GM23248 (cell line): Measurements from ENCODE around the gene GPN2.

Experiments used
- EZH2 ChIP-seq: fragments of 200-600 bp; sonication (generic); IDR thresholded peaks from 2 replicates; pipeline ENCODE4 v1.6.1; 2018; ENCODE audit warnings: antibody characterized with exemption, mild to moderate bottlenecking; ENCODE audit not compliant: insufficient read depth, poor library complexity, severe bottlenecking
- EZH2phosphoT487 ChIP-seq: fragments of 200-600 bp; sonication (generic); IDR thresholded peaks from 2 replicates; pipeline ENCODE4 v1.6.1; 2018; ENCODE audit warnings: antibody characterized with exemption, moderate library complexity, mild to moderate bottlenecking, low read depth; ENCODE audit not compliant: insufficient read depth

DNA sequence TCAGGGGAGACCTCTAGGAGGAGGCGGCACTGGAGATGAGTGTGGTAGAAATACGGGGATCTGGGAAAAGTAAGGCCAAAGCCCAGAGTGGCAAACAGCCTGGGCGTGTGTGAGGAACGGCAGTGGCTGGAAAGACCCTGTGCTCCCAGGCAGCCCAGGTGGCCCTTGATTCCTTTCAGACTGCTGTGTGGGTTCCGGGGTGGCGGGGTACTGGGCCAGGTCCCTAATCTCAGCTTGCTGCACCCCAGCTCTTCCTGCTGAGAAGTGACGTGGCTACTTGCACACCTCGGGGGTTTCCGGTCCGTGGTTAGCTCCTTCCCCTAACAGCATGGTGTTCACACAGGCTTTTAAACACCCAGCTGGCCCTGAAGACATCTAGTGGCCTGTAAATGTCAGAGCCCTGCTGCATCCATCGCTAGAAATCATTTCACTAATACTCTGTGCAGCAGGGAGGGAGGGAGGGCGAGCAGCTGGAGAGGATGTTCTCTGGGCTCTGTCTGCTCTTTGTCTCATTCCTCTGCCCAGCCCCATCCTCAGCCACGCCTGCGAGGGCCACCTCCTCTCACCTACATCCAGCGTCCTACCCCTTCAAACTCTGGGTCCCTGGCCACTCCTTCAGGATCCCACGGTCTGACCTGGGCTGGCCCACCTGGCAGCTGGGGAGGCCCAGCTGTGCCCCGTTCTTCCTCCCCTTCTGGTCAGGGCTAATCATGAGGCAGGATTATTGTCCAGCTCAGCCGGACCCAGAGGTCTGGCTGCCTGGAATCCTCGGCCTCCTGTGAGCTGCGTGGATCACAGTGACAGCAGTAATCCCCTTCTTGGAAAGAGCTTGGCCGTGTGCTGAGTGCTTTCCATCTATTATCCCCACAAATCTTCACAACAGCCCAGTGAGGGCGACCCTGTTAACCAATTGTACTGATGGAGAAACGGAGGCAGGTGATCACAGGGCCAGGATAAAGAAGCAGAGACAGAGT lies 56.4 kb downstream of the GPN2 start:
- TF ChIP-seq EZH2 (no peak), EZH2phosphoT487 (no peak)
